Measurements from ENCODE around the gene NPIPA8. TPM values are rescaled to one million over a fixed set of nuclear protein-coding genes. Genes with fewer than 3 reads are reported as not detected.
"Not testable (repeated sequence)": the region's sequence is repeated elsewhere in the genome, so short reads cannot be mapped to it uniquely, and the experiment has no call there.

The NPIPA8 gene
- total RNA-seq, 4 donors from 2014 or later, result 34.2 TPM; not detected in 3

DNA sequence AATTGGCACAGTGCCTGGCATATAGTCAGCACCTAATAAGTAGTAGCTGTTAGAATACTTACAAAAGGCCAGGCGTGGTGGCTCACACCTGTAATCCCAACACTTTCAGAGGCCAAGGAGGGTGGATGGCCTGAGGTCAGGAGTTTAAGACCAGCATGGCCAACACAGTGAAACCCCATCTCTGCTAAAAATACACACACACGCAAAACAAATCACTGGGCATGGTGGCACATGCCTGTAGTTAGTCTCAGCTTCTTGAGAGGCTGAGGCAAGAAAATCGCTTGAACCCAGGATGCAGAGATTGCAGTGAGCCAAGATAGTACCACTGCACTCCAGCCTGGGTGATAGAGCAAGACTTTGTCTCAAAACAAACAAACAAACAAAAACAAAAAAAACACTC, 29.3 kb downstream of the NPIPA8 start:
- H3K27ac ChIP-seq (replicated peaks in 1 of 4); DNase-seq (ENCODE audit: extremely low spot score); H3K4me1 ChIP-seq; H3K36me3 ChIP-seq; H3K9me3 ChIP-seq; H3K27me3 ChIP-seq; H3K4me3 ChIP-seq; intact Hi-C loops (cut with DNase I): not testable (repeated sequence)
- no CpG with 5 or more reads among the region's 3 CpGs for WGBS

DNA sequence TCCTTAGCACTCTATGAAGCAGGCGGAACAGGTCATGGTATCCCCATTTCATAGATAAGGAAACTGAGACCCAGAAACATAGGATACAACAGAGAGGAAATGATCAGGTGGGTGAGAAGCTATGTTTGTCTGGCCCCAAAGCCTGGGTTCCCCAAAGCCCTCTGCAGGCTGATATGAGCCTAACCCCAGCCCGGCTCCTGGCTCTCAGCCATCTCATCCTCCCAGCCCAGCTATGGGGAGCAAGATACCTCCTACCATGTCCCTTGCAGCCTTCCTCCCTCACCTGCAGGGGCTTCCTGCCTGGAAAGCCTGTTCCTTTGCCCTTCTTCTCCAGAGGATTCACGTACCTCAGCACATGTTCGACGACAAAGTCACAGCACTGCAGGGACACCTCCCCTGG, 30.5 kb downstream of the NPIPA8 start:
- H3K9me3 ChIP-seq; intact Hi-C loops (cut with DNase I); H3K4me1 ChIP-seq; H3K27me3 ChIP-seq; H3K27ac ChIP-seq (replicated peaks in 1 of 4); H3K36me3 ChIP-seq; H3K4me3 ChIP-seq; DNase-seq (ENCODE audit: extremely low spot score): not testable (repeated sequence)
- no CpG with 5 or more reads among the region's 5 CpGs for WGBS

DNA sequence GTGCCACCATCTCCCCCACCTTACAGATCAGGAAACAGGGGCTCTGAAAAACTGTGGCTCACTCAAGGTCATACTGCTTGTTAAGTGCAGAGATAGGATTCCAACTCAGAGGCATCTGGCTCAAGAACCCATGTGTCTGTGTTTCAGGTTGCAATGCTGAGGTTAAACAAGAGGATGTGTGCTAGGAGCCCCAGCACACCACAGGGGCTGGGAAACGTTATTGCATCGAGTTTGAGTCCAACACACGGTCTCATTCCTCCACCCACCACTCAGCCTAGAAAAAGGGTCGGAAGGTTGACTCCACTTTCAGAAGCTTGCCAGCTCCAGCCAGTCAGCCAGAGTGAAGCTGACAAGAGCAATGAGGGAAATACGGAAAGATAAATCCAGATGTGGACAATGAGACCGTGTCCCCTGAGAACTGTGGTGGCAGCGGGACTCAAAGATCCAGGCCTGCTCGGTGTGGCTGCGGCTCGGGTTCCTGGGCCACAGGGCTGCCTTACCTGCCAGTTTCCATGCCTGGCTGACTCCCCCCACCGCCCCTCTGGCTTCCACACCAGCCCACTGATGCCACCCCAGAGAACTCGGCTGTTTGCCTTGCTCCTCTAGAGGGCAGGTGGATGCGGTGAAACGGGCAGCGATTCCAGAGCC, 33.4 kb downstream of the NPIPA8 start:
- intact Hi-C loops (cut with DNase I); H3K27me3 ChIP-seq; H3K36me3 ChIP-seq; H3K4me3 ChIP-seq; H3K27ac ChIP-seq (replicated peaks in 1 of 4); DNase-seq (ENCODE audit: extremely low spot score); H3K9me3 ChIP-seq; H3K4me1 ChIP-seq: not testable (repeated sequence)
- WGBS, result no CpG with 5 or more reads among the region's 15 CpGs

DNA sequence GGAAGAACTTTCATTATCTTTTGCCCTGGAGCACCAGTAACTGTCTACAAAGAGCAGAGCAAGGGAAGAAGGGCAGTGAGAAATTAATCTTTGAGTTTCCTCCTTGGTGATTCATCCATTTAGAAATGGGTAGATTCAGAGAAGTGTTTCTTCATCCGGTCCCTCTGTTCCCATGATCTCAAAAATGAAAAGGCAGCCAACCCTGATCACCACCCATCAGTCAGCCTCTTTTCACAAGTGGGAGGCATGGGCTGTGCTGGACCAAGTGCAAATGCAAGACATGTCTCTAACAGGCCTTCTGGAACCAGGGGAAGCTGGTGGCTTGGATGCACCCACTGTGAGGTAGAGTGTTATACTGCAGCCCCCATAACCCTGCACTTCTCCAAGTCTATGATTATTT, 38.8 kb downstream of the NPIPA8 start:
- H3K4me3 ChIP-seq; H3K27ac ChIP-seq (replicated peaks in 1 of 4); intact Hi-C loops (cut with DNase I); H3K36me3 ChIP-seq; H3K27me3 ChIP-seq; DNase-seq (ENCODE audit: extremely low spot score); H3K4me1 ChIP-seq; H3K9me3 ChIP-seq: not testable (repeated sequence)
- WGBS, result no CpG with 5 or more reads among the region's 1 CpG

DNA sequence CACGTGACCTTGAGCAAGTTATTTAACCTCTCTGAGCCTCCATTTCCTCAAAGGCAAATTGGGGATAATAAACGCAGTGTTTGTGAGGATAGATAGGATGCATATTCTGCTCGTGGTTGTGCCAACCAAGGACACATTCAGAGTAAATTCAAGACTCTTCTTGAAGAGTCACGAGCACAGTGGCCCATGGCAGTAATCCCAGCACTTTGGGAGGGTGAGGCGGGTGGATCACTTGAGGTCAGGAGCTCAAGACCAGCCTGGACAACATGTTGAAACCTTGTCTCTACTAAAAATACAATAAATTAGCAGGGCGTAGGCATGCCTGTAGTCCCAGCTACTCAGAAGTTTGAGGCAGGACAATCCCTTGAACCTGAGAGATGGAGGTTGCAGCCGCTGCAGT, 39.6 kb downstream of the NPIPA8 start:
- intact Hi-C loops (cut with DNase I); H3K27me3 ChIP-seq; DNase-seq (ENCODE audit: extremely low spot score); H3K4me1 ChIP-seq; H3K4me3 ChIP-seq; H3K27ac ChIP-seq (replicated peaks in 1 of 4); H3K36me3 ChIP-seq; H3K9me3 ChIP-seq: not testable (repeated sequence)
- no CpG with 5 or more reads among the region's 7 CpGs for WGBS

DNA sequence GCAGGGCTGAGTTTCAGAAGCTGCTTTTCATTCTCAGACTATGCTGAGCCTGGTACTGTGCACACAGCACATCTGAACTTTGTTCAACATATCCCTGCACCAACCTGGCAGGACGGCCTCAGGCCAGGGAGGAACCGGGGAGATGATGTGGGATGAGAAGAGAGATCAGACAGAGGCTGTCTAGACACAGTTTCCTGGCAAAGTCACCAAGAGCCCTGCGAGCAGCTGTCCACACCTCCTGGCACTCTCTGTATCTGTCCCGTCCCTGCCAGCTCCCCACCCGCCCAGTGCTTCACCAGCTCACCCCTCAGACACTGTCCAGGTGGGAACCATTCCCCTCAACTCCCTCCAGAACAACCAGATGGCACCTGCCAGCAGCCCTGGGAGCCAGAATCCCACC, 42.2 kb downstream of the NPIPA8 start:
- DNase-seq (ENCODE audit: extremely low spot score); H3K27me3 ChIP-seq; intact Hi-C loops (cut with DNase I); H3K9me3 ChIP-seq; H3K4me1 ChIP-seq; H3K4me3 ChIP-seq; H3K27ac ChIP-seq (replicated peaks in 1 of 4); H3K36me3 ChIP-seq: not testable (repeated sequence)
- no CpG with 5 or more reads among the region's 5 CpGs for WGBS

DNA sequence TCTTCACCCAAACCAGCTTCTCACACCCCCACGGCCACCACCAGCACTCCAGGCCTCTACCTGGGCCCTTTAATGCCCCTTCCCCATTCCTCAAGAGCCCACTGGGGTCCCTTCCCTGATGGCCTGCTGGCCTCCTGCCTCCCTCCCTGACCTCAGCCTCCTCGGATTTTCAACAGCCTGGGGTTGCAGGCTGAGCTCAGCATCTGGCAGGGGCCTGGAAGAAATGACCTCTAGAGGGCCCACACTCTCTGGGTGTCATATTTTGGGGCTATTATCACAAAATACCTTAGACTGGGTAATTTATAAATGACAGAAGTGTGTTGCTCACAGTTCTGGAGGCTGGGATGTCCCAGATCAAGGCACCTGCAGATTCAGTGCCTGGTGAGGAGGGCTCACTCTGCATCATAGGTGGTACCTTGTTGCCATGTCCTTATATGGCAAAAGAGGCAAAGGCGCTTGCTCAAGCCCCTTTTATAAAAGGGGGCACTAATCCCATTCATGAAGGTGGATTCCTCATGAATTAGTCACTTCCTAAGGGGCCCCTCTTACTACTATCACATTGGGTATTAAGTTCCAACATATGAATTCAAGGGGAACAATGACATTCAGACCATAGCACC, 43.1 kb downstream of the NPIPA8 start:
- 100% methylated on average over 1 of the region's 3 CpGs for WGBS
- DNase-seq (ENCODE audit: extremely low spot score); H3K27ac ChIP-seq (replicated peaks in 1 of 4); H3K36me3 ChIP-seq; H3K9me3 ChIP-seq; H3K4me1 ChIP-seq; intact Hi-C loops (cut with DNase I); H3K4me3 ChIP-seq; H3K27me3 ChIP-seq: not testable (repeated sequence)

DNA sequence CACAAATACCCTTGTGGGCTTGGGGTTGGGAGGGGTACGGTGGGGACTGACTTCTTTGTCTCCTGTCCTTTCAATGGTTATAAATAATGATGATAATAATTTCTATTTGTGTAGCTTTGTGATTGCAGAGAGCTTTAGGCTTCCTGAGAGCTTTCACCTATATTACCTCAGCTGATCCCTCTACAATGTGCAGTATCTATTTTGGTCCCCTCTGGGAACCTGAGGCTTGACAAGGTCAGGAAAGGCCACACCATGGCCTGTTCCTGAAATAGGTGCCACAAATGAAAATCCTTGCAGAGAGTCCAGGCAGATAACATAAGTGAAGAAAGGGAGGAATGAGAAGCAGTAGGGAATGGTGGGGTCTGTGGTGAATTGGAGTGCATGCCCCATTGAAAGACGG, 45.6 kb downstream of the NPIPA8 start:
- intact Hi-C loops (cut with DNase I); H3K27ac ChIP-seq (replicated peaks in 1 of 4); H3K36me3 ChIP-seq; DNase-seq (ENCODE audit: extremely low spot score); H3K4me3 ChIP-seq; H3K27me3 ChIP-seq; H3K9me3 ChIP-seq; H3K4me1 ChIP-seq: not testable (repeated sequence)
- no CpG with 5 or more reads among the region's 2 CpGs for WGBS

DNA sequence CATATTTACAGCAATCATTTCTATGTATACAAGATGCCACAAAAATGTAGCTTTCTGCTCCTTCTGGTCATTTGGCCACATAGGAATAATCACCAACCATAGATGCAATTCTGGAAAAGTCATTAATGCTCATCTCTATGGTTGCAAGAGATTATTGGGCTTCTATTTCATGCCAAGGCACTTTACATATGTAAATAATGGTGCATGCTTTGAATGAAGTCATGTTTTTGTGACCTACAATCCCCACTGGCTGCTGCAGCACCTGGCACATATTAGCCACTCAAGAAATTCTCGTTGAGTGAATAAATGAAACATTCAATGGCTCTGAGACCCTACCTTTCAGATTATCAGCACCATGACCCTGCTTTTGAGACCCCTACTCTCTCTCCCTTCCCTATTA, 50.2 kb downstream of the NPIPA8 start:
- intact Hi-C loops (cut with DNase I); H3K9me3 ChIP-seq; H3K36me3 ChIP-seq; H3K4me3 ChIP-seq; H3K4me1 ChIP-seq; H3K27me3 ChIP-seq; H3K27ac ChIP-seq (replicated peaks in 1 of 4); DNase-seq (ENCODE audit: extremely low spot score): not testable (repeated sequence)
- no CpG with 5 or more reads among the region's 1 CpG for WGBS

DNA sequence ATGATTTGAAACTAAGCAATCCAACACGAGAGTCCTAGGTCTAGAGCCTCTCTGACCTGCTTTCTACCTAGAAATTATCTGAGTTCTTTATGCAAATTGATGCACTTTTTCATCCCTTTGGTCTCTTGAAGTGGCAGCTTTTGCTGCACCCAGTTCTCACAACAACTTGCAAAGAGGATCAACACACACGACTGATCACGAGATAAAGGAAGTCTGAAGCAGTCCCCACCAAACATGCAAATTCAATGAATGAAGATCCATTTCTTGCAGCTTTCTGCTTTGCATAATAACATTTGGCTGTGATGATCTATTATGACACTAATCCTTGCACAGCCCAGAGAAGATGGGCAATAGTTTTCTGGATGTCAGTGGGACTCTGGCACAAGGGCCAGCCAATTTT, 56.2 kb downstream of the NPIPA8 start:
- DNase-seq (ENCODE audit: extremely low spot score); H3K36me3 ChIP-seq; H3K27me3 ChIP-seq; H3K27ac ChIP-seq (replicated peaks in 1 of 4); H3K9me3 ChIP-seq; intact Hi-C loops (cut with DNase I); H3K4me1 ChIP-seq; H3K4me3 ChIP-seq: not testable (repeated sequence)
- WGBS, result no CpG with 5 or more reads among the region's 3 CpGs

DNA sequence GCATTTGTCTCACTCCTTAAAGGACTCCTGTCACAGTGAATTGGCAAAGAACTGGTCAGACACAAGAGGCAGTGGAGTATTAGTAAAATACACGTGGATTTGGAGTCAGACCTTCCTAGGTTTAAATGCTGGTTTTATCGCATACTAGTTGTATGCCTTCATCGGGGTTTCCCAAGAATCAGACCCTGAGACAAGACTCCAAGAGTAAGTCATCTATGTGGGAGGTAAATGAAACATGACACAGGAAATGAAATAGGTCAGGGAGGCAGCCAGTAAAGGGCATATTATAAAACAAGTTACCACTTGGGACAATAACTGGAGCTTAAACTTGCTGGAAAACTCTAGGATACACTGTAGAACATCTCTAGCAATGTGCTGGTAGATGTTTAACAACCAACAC, 59.8 kb downstream of the NPIPA8 start:
- WGBS, result no CpG with 5 or more reads among the region's 3 CpGs
- H3K27ac ChIP-seq (replicated peaks in 1 of 4); H3K4me3 ChIP-seq; DNase-seq (ENCODE audit: extremely low spot score); H3K27me3 ChIP-seq; intact Hi-C loops (cut with DNase I); H3K36me3 ChIP-seq; H3K4me1 ChIP-seq; H3K9me3 ChIP-seq: not testable (repeated sequence)

DNA sequence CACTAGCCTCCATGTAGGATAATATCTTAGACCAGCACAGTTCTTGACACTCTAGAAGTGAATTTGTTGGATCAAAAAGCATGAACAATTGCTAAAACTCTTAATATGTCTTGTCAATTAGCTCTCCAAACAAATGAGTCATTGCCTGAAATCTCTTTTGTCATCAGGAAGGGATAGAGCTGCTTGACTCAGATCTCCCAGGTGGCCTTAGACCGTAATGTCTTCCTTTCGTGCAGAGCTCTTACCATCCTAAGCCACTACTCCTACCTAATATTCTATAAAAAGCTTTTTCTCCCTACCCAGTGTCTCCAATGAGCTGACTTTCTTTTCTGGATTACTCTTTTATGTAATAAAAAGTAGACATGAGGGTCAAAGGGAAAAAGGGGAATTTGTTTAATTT, 66.4 kb downstream of the NPIPA8 start:
- H3K4me1 ChIP-seq; H3K36me3 ChIP-seq; H3K4me3 ChIP-seq; intact Hi-C loops (cut with DNase I); H3K27me3 ChIP-seq; H3K27ac ChIP-seq (replicated peaks in 1 of 4); H3K9me3 ChIP-seq; DNase-seq (ENCODE audit: extremely low spot score): not testable (repeated sequence)
- WGBS, result 100% methylated on average over 2 of the region's 2 CpGs
